Kidney epithelial cell (primary cell): ENCODE data around the gene FAM193B. TPM values are rescaled to one million over a fixed set of nuclear protein-coding genes. Genes with fewer than 3 reads are reported as not detected.

ENCODE experiments used
- DNase-seq: peaks from one replicate; pipeline ENCODE4 v3.0.0-alpha.2; 2010; ENCODE audit warnings: low read depth
- H3K27me3 ChIP-seq: 2 replicates; pipeline ENCODE4 v1.6.0; 2011; ENCODE audit warnings: low read length; ENCODE audit not compliant: control insufficient read depth, insufficient read depth
- H3K36me3 ChIP-seq: 2 replicates; pipeline ENCODE4 v1.5.1; 2011; ENCODE audit warnings: low read length; ENCODE audit not compliant: control insufficient read depth, insufficient read depth
- H3K4me3 ChIP-seq: 2 replicates; pipeline ENCODE4 v1.5.1; 2011; ENCODE audit warnings: low read depth, mild to moderate bottlenecking, control low read depth, low read length
- CTCF ChIP-seq: IDR thresholded peaks from 2 replicates; pipeline ENCODE4 v1.5.1; 2011; ENCODE audit warnings: mild to moderate bottlenecking, moderate library complexity, low read length, control low read depth, inconsistent platforms; ENCODE audit not compliant: insufficient read depth, poor library complexity, severe bottlenecking
- total RNA-seq: library from RNA; depleted of rRNA; stranded (reverse); fragments of >200 nt; gene quantifications from 2 replicates; pipeline ENCODE4 v1.2.3, GENCODE V29; 2015

The FAM193B gene
- total RNA-seq, 1 donor from 2014 or later = 29.5 TPM

- H3K36me3 ChIP-seq = peaks cover 2% of the 10 kb centered on the region
- no peak overlapping the region for H3K4me3 ChIP-seq
- DNase-seq = no peak
- no peaks in the 10 kb centered on the region for H3K27me3 ChIP-seq
- no peak for TF ChIP-seq CTCF
Measured at GRCh38 chr5:177479774-177480173, 74.6 kb downstream of the FAM193B start.

GRCh38 chr5:177478711-177479646 is 75.4 kb downstream of the FAM193B start:
- no peak for TF ChIP-seq CTCF
- H3K4me3 ChIP-seq = no peak overlapping the region
- H3K27me3 ChIP-seq = no peaks in the 10 kb centered on the region
- DNase-seq = no peak
- peaks cover 2% of the 10 kb centered on the region for H3K36me3 ChIP-seq

DNA sequence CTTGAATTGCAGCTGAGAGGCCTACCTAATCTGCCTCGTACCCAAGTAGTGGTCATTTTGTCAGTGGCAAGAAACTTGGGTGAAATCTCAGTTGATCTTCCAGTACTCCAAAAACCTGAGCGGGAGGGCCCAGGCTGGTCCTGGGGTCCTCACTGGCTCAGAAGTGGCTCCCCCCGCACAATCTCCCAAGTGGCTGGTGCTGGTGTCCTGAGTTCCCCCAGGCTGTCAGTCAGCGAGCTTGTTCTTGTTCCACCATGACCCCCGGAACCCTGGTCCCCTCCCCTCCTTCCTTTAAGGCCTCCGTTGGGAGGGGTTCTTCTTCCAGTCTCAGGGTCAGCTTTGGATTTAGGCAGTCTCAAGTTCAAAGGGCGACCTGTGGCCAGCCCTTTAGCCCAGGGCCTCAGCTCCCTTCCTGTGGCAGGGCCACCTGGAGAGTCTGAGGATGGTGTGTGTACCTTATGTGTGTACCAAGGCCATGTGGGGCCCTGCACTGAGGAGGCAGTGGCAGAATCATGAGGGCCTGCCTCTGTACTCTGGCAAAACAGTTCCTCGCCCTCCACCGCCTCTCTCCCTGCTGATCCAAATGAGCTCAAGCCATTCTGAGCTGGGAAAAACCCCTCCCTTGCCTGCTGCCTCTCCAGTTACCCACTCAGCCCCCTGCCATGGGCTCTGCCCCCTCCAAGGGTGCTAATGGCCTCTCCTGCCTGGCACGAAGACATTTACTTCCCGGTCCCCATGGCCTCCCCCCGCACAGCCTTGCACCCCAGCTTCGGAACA is 76.5 kb downstream of the FAM193B start:
- Histone ChIP-seq H3K4me3 (no peak overlapping the region), H3K36me3 (no peaks in the 10 kb centered on the region), H3K27me3 (no peaks in the 10 kb centered on the region)
- DNase-seq = no peak
- TF ChIP-seq CTCF = no peak

- DNase-seq = no peak
- no peaks in the 10 kb centered on the region for H3K27me3 ChIP-seq
- H3K36me3 ChIP-seq = peaks cover 1% of the 10 kb centered on the region
- TF ChIP-seq CTCF = no peak
- H3K4me3 ChIP-seq = no peak overlapping the region
Measured at GRCh38 chr5:177476531-177477233, 77.7 kb downstream of the FAM193B start.

DNA sequence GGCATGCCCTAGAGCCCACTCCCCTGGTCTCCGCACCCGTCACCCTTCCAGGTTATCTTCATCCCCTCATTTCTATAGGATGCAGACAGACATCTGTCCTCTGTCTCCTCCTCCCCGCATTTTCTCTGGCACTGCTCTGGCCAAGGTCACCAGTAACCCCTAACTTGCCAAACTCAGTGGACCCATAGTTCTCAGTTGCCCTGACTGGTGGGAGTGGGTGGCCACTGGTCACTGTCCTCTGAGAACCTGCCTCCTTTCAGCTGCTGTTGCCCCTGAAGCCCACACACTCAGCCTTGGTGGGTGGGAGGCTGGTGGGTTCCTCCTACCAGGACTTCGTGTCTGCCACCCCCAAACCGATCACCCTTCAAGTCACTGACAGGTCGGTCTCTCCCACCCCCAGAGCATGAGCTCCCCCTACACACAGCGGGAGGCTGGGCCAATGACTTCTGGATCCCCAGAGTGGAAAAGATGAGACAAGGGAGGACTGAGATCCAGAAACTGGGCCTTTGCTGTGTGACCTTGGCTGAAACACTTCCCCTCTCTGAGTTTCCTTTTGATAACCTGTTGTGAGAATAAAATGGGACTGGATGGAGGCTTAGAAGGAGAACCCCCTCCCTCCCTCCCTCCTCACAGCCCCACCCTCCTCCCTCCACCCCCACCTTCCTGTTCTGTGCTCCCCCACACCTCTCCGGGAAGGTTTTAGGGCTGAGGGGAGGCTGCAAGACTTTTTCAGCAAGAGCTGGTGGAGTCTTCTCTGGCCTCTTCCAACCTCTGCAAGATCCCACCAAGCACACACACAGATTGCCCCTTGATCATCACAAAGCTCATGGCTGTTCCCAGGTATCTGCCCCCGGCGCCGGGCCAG is 78.6 kb downstream of the FAM193B start:
- no peak for TF ChIP-seq CTCF
- Histone ChIP-seq H3K27me3 (no peaks in the 10 kb centered on the region), H3K4me3 (no peak overlapping the region), H3K36me3 (peaks cover 2% of the 10 kb centered on the region)
- DNase-seq = no peak
